Small intestine (tissue), 7 donors: ENCODE measurements around the gene CLEC1B. TPM values are rescaled to one million over a fixed set of nuclear protein-coding genes. Genes with fewer than 3 reads are reported as not detected.
"Not testable (repeated sequence)": the region's sequence is repeated elsewhere in the genome, so short reads cannot be mapped to it uniquely, and the experiment has no call there.

ENCODE experiments used
- DNase-seq, 2 donors: peaks; one replicate each; pipeline versions ENCODE4 v3.0.0 to v3.0.0-alpha.2; 2013
- FAIRE-seq: peaks from 2 replicates; lab custom pipeline; 2012; peaks lifted over from hg19 to GRCh38; lab: Jason Lieb, UNC
- H3K27ac ChIP-seq, 3 donors: one replicate each; pipeline ENCODE4 v1.5.1; 2013; ENCODE audit warnings: low read length in 2 of 3, mild to moderate bottlenecking in 2 of 3, control low read depth in 1 of 3, inconsistent platforms in 1 of 3, low read depth in 1 of 3, moderate library complexity in 1 of 3
- H3K27me3 ChIP-seq, 3 donors: one replicate each; pipeline ENCODE4 v1.6.1; 2013; ENCODE audit warnings: low read length in 3 of 3, inconsistent platforms in 1 of 3; ENCODE audit not compliant: control insufficient read depth in 3 of 3, insufficient read depth in 3 of 3
- H3K36me3 ChIP-seq, 3 donors: one replicate each; pipeline ENCODE4 v1.6.1; 2013; ENCODE audit warnings: low read length in 3 of 3, inconsistent platforms in 1 of 3, low read depth in 1 of 3, mild to moderate bottlenecking in 1 of 3, moderate library complexity in 1 of 3; ENCODE audit not compliant: control insufficient read depth in 3 of 3, insufficient read depth in 2 of 3
- H3K4me1 ChIP-seq, 3 donors: one replicate each; pipeline ENCODE4 v1.6.1; 2013; ENCODE audit warnings: low read length in 2 of 3, inconsistent platforms in 1 of 3, low read depth in 1 of 3, mild to moderate bottlenecking in 1 of 3, moderate library complexity in 1 of 3; ENCODE audit not compliant: control insufficient read depth in 3 of 3, insufficient read depth in 2 of 3
- H3K4me3 ChIP-seq, 3 donors: one replicate each; pipeline ENCODE4 v1.5.1; 2013; ENCODE audit warnings: low read length in 3 of 3, control low read depth in 1 of 3, inconsistent platforms in 1 of 3, low read depth in 1 of 3, mild to moderate bottlenecking in 1 of 3, moderate library complexity in 1 of 3
- H3K9me3 ChIP-seq, 2 donors: one replicate each; pipeline ENCODE4 v1.6.1; 2013; ENCODE audit warnings: low read depth in 1 of 2, low read length in 1 of 2; ENCODE audit not compliant: control insufficient read depth in 2 of 2, insufficient read depth in 1 of 2
- WGBS, 3 donors: extraction: QIAGEN DNeasy Blood & Tissue Kit; methylation state at CpG; one replicate each; pipeline ENCODE4 v1.1.7; 2013; 5-methylcytosine and 5-hydroxymethylcytosine counted together
- polyA plus RNA-seq, 4 donors: library from polyadenylated mRNA; stranded (reverse) in 3 of 4; unstranded in 1 of 4; fragments of 200-250 nt in 3 of 4; fragments of 120-200 nt in 1 of 4; gene quantifications; one replicate each; pipeline versions ENCODE4 v1.2.1 to v1.2.3, GENCODE V29; 2013
- donor health status: healthy with polysubstance abuse.
- donor health status: control.
- donor health status: control.
- donor health status: Bipolar disorder and iron deficiency.
- donor health status: healthy.

The CLEC1B gene
- polyA plus RNA-seq, 4 donors: 0.09 TPM; not detected in 3

DNA sequence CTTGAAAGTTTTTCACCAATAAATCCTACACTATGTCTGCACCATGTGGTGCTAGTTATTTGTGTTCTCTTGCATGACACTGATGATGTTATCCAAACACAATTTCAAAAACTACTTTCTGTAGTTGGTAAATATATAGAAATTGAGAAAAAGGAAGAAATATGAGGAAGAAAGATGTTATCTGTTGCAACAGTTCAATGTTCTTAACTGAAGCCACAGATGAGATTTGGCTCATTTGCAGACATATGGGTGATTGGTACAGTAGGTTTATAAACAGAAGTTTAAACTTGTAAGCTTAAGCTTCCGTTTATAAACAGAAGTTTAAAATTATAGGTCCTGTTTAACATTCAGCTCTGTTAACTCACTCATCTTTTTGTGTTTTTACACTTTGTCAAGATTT is 27.7 kb downstream of the CLEC1B start, which contains the start of gene CLEC12A:
CLEC12A (plus strand) TSS at position 229 of the 400 bp plus-strand sequence. CDS start 188 bp downstream, outside the sequence.
- peaks cover 0 to 7% of the 10 kb centered on the region in 2 donors for H3K9me3 ChIP-seq
- H3K4me1 ChIP-seq: no peaks in the 10 kb centered on the region
- no peak for FAIRE-seq
- WGBS, 3 donors: 38 to 80% (median 79%) methylated on average over 1 of the region's 1 CpG
- no peaks in the 10 kb centered on the region for H3K36me3 ChIP-seq
- H3K4me3 ChIP-seq: no peak within 1 kb of the TSS
- no peak for DNase-seq
- no peaks in the 10 kb centered on the region for H3K27me3 ChIP-seq
- H3K27ac ChIP-seq: no peak within 1 kb of the TSS

DNA sequence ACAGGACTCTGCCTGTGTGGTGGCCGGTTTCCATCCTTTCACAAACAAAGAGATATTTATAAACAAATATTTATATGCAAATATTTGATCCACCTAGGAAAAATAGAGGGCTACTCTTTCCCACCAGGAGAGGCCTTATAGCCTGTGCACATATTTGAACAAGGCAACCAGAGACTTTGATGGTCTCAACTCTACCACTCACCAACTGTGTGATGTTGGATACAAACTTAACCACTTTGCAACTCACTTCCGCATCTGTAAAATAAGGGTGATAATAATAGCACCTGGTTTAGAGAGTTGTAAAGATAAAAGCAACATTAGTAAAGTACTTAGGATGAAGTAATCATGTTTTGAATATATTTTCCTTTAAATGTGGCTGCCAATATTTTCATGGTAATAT is 29.2 kb downstream of the CLEC1B start:
- Histone ChIP-seq H3K36me3 (no peaks in the 10 kb centered on the region), H3K4me1 (no peaks in the 10 kb centered on the region), H3K27me3 (no peaks in the 10 kb centered on the region), H3K27ac (no peak overlapping the region), H3K9me3 (no peaks in the 10 kb centered on the region), H3K4me3 (no peak overlapping the region)
- FAIRE-seq: no peak
- no peak for DNase-seq
- WGBS, 3 donors: 48 to 73% (median 63%) methylated on average over 2 of the region's 2 CpGs

DNA sequence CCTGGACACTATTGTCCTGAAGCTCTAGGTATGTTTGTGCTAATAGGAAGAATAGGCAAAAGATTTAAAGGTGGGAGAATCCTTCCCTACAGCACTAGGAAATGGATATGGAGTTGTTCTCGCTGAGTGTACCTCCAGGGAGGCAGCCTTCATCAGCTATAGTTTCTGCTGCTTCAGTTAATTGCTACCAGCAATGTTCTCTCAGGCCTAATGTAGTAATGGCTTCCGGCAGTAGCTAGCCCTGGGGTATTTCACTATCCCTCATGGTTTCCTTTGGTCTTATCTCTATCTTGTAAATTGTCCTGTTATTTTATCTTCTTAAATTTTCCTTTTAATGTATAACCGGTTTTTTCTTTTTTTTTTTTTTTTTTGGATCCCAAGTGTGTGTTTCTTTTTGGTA is 37.0 kb downstream of the CLEC1B start:
- FAIRE-seq: no peak

DNA sequence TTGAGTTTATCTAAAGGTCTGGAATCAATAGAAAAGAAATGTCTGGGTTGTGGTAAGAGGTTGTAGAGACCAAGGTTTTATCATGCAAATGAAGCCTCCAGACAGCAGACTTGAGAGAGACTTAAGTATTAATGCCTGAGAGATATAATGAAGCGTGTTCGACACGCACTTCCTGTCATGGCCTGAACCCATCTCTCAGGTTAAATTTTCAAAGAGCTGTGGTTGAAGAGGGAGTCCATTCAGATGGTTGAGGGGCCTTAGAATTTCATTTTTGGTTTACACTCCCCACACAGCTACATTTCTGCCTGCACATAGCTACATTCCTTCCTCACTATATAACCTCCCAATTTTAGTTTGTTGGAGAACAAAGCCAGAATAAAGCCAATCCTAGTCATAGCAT is 37.8 kb downstream of the CLEC1B start:
- no peak for FAIRE-seq
- Histone ChIP-seq H3K27me3 (no peaks in the 10 kb centered on the region), H3K36me3 (no peaks in the 10 kb centered on the region), H3K27ac (no peak overlapping the region), H3K4me3 (no peak overlapping the region), H3K4me1 (no peaks in the 10 kb centered on the region), H3K9me3 (no peaks in the 10 kb centered on the region)
- WGBS, 3 donors: 79 to 97% (median 85%) methylated on average over 3 of the region's 3 CpGs
- DNase-seq: no peak

More for the DNA sequence above, 37.0 kb downstream of the CLEC1B start:
- WGBS, 3 donors: 77 to 83% (median 79%) methylated on average over 3 of the region's 3 CpGs
- Histone ChIP-seq H3K4me1 (no peaks in the 10 kb centered on the region), H3K36me3 (no peaks in the 10 kb centered on the region), H3K4me3 (no peak overlapping the region), H3K27me3 (no peaks in the 10 kb centered on the region), H3K9me3 (no peaks in the 10 kb centered on the region), H3K27ac (no peak overlapping the region)
- no peak for DNase-seq

DNA sequence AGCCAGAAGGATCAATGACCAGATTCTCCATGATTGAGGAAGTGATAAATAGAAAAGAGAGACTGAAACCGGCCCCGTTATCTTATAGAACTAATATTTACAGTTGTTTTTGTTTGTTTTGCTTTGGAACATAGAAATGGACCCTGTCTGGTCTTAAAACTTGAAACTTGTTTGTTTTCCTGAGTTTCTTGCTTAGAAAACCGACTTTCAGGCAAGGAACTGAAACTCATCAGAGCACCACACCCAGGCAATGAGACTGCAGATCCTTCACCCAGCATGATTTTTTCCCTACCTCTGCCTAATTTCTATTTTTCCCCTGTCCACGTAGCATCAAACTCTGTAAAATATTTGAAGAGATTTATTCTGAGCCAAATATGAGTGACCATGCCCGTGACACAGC is 38.3 kb downstream of the CLEC1B start:
- Histone ChIP-seq H3K27me3 (no peaks in the 10 kb centered on the region), H3K4me3 (no peak overlapping the region), H3K36me3 (no peaks in the 10 kb centered on the region), H3K4me1 (no peaks in the 10 kb centered on the region), H3K27ac (no peak overlapping the region), H3K9me3 (no peaks in the 10 kb centered on the region)
- 46 to 55% (median 50%) methylated on average over 5 of the region's 5 CpGs for whole genome bisulfite sequencing, 3 donors
- no peak for FAIRE-seq
- no peak for DNase-seq

DNA sequence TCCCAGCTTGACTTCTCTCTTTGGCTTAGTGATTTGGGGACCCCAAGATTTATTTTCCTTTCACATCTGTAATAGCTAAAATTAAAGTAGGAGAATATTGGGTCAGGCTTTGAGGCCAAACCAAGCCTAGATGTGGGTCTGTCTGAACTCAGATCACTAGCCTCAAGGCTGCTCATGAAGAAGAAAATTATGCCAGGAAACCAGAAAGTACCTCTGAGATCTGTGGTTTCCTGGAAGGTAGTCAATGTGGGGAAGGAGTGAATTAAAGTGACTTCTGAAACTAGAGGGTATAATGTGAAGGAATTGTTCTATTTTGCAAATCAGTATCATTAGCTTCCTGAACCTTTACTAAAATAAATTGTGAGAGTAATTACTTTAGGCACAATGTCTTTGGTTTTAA is 41.1 kb downstream of the CLEC1B start:
- no peaks in the 10 kb centered on the region for H3K27me3 ChIP-seq
- DNase-seq (no peak), FAIRE-seq (no peak)
- H3K4me3 ChIP-seq: no peak overlapping the region
- H3K9me3 ChIP-seq: no peaks in the 10 kb centered on the region
- H3K4me1 ChIP-seq: no peaks in the 10 kb centered on the region
- no peak overlapping the region for H3K27ac ChIP-seq
- no peaks in the 10 kb centered on the region for H3K36me3 ChIP-seq

DNA sequence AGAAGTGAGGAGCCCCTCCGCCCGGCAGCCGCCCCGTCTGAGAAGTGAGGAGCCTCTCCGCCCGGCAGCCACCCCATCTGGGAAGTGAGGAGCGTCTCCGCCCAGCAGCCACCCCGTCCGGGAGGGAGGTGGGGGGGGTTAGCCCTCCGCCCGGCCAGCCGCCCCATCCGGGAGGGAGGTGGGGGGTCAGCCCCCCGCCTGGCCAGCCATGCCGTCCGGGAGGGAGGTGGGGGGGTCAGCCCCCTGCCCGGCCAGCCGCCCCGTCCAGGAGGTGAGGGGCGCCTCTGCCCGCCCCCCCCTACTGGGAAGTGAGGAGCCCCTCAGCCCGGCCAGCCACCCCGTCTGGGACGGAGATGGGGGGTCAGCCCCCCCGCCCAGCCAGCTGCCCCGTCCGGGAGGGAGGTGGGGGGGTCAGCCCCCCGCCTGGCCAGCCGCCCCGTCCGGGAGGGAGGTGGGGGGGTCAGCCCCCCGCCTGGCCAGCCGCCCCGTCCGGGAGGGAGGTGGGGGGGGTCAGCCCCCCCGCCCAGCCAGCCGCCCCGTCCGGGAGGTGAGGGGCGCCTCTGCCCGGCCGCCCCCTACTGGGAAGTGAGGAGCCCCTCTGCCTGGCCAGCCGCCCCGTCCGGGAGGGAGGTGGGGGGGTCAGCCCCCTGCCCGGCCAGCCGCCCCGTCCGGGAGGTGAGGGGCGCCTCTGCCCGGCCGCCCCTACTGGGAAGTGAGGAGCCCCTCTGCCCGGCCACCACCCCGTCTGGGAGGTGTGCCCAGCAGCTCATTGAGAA is 45.8 kb downstream of the CLEC1B start:
- not testable (repeated sequence) for H3K9me3 ChIP-seq, FAIRE-seq, H3K4me1 ChIP-seq, H3K4me3 ChIP-seq, H3K27me3 ChIP-seq, H3K36me3 ChIP-seq, DNase-seq, H3K27ac ChIP-seq
- WGBS, 3 donors: 86 to 100% (median 91%) methylated on average over 4 to 25 of the region's 55 CpGs

DNA sequence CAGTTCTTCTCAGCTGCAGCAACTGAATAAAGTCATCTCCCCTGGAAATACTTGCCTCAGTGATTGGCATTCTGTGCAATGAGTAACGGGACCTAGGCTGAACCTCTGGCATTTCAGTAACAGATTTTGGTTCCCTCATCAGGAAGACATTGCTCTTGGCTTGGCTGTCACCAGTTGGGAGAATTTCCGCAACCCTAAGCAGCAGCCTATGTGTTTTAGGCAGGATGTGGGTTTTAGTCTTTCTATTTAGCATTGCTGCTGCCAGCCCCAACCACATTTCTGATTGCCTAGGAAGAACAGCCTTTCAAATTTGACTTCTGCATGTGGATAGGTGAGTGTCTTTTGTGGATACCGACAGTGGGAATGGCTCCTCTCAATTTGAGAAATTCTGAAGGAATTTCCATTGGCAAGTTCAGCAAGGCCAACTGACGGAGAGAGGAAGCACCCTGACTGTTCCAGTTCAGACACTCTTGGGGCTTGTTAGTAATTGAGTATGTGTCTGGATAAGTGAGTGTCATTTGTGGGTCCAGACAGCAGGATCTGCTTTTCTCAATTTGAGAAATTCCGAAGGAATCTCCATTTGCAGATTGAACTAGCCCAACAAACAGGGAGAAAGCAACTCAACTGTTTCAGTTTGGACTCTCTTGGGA is 47.8 kb downstream of the CLEC1B start:
- DNase-seq (peak in 1 of 2 donors; percentile 43), FAIRE-seq (no peak)
- Histone ChIP-seq H3K27ac (no peak overlapping the region), H3K4me3 (no peak overlapping the region), H3K27me3 (no peaks in the 10 kb centered on the region), H3K9me3 (no peaks in the 10 kb centered on the region), H3K36me3 (no peaks in the 10 kb centered on the region), H3K4me1 (no peaks in the 10 kb centered on the region)
- WGBS, 3 donors: 63 to 79% (median 73%) methylated on average over 5 of the region's 5 CpGs
